ENCODE data around the gene BZW2.

Gene BZW2
- total RNA-seq = 27.7 to 34.0 reads per million in 2 donors

DNA sequence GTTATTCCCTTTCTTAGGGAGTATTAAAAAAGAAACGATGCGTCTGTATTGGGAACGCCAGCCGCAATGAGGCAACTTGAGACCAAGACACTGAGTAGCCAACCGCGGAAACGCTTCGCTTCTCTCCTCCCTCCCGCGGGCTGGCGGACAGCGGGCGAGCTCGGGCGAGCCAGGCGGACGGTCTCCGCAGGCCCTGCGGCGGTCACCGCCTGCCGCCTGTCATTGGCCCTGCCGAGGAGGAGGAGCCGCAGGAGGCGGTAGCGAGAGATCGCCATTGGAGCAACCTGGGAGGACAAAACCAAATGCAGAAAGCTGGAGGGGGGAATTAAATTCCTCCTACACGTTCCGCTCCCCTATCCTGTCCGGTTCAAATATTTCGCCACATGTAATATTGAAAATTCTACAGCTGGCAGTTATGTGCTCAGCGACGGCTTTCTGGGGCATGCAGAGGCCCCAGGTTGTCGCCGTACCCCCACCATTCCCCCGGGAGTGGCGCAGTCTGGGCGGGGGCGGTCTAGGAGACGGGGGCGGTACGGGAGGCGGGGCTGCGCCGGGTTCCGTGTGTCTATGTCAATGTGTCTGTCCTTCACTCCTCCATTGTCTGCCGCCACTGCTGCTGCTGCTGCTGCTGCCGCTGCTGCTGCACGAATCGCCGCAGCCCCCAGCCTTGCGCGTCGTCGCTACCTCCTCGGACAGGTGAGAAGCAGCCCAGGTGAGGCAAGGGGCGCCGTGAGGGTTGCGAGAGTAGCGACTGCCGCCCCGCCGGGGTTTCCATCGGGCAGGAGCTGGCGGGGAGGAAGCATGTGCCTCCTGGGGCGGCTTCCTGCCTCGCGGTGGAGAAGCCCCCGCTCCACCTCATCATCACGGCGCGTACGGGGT, at the start of gene BZW2, which contains the start of gene ANKMY2:
Gene BZW2 (plus strand): TSS at position 589 of the 879 bp plus-strand sequence. CDS start 19,263 bp downstream, outside the sequence.
Gene ANKMY2 (minus strand): TSS at position 162 of the 879 bp plus-strand sequence. CDS start 181 bp downstream, outside the sequence.
- peak; percentile 87 for DNase-seq

DNA sequence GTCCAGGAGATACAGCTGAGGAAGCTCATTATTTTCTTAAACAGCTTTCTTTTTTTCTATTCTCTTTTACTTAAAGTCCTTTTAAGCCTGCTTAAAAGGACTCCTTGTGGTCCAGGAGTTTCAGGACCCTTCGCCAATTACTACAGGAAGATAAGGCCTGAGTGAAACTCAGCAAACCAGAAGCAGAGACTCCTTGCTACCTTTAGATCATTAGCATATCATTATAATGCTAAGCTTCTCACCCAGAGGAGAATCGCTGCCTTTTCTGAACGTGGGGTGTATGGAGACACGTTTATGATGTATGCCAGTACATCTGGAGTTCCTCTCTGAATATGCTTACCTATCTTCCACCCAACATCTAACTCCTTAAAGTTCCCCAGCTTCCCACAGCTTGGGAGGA, 48.0 kb upstream of the BZW2 start:
- no peak for DNase-seq

- no peak for DNase-seq
These were observed 46.1 kb upstream of the BZW2 start for GRCh38 chr7:16599860-16600259.

DNA sequence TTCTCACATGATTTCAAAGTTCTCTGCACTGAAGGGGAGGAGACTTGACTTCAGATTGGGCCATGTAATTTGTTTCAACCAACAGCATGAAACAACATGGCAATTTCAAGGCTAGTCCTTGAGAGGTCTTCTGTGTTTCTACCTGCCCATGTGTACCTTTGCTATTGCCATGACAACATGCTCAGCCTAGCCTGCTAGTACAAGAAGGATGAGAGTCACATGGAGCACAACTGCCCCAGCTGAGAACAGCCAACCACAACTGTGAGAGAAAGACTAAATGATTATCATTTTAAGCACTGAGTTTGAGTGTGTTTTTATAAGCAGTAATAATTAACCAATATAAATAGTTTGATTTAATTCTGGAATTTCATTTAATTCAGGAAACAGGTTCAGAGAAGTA, 42.3 kb upstream of the BZW2 start:
- DNase-seq = no peak

- no peak for DNase-seq
These were observed 41.9 kb upstream of the BZW2 start for GRCh38 chr7:16604054-16604453.

- DNase-seq = no peak
These were observed 39.3 kb upstream of the BZW2 start for GRCh38 chr7:16606704-16607103.

- DNase-seq = no peak
These were observed 36.0 kb upstream of the BZW2 start for GRCh38 chr7:16609842-16610450.

- no peak for DNase-seq
These were observed 34.3 kb upstream of the BZW2 start for GRCh38 chr7:16611711-16612110.

DNA sequence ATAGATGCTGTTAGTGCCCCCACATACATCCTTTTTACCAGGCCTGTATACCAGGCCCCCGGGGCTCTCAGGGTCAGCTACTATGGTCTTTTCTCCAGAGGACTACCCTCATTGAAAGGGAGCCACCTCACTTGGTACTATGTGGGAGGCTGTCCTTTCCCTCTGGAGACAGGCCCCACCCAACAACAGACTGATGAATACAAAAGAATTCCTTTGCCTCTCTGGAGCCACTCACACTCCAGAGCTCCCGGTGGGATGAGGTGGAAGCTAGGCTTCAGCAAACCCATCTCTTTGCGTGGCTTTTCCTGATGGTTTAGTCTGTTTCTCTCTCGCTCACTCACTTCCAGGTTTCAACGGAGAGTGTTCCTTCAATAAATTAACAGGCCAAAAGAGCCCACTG, 30.8 kb upstream of the BZW2 start:
- no peak for DNase-seq

DNA sequence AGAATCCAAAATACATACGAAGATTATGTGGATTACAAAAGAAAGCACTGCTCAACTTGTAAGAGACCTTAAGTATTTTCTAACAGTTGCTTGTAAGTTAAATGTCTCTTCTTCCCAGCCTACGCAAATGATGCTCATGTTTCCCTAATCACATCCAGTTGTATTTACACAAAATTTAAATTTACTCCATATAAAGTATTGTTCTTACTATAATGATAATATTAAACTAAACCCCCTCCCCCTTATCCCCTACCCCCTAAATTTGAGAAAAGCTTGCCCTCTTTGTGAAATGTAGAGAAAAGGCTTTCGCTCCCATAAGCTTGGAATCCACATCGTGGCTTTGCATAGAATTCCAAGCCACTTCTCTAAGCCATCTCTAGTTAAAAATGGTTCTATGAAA, 29.9 kb upstream of the BZW2 start:
- DNase-seq = no peak

- DNase-seq = no peak
These were observed 29.4 kb upstream of the BZW2 start for GRCh38 chr7:16616542-16616941.

GRCh38 chr7:16619979-16620408, 26.0 kb upstream of the BZW2 start:
- DNase-seq = no peak

GRCh38 chr7:16626388-16626787, 19.6 kb upstream of the BZW2 start:
- no peak for DNase-seq

DNA sequence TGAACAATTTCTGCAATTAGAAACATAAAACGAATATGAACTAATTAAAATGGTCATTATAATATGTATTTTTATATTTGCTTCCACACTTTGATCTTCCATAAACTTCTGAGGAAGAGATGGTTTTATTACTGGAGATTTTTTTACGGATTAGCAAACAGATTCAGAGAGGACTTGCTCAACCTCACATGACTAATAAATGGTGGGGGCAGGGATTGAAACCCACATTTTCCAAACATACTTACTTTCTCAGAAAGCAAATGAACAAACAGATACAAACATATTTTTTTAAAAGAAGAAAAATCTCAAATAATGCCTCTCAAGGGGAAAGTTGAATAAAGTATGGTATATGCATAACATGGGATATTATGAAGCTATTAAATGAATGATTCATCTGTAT, 18.7 kb upstream of the BZW2 start:
- DNase-seq = no peak

DNA sequence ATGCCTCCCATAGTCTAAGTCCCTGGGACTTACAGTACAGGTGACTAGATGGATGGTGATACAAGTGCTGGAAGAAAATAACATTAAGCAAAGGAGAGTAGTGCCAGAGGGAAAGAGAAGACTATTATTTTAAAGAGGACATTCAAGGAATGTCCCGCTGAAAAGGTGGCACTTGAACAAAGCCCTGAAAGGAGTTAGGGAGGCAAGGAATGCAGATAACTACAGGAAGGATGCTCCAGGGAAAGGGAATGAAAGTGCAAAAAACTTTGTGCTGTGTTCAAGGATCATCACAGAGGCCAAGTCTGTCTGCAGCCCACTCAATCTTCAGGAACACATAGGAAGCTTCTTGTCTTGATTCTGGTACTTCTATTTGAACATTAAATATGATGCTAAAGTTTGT, 15.3 kb upstream of the BZW2 start:
- no peak for DNase-seq

DNA sequence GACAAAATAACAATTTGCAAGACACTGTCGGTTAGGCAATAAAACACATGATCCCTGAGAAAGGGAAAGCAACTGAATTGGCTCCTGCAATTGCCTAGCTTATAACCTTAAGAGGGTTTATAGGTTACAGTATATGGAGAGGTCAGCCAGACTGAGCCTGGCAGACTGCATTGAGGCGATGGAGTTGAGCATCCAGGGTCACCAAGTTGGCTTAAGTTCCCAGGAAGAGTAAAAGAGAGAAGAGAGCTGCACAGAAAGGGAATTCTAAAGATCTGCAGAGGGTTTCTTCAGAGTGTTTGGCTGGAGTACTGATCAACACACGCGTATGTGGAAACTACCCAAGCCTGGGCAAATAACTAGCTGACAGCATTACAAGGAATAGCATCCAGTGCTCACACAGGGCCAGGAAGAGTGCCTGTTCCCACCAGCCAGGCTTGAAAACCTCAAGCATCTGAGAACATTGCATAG, 11.7 kb upstream of the BZW2 start:
- DNase-seq = no peak

GRCh38 chr7:16636555-16637101, 9.4 kb upstream of the BZW2 start:
- no peak for DNase-seq

- no peak for DNase-seq
These were observed 8.6 kb upstream of the BZW2 start for GRCh38 chr7:16637379-16637778.

DNA sequence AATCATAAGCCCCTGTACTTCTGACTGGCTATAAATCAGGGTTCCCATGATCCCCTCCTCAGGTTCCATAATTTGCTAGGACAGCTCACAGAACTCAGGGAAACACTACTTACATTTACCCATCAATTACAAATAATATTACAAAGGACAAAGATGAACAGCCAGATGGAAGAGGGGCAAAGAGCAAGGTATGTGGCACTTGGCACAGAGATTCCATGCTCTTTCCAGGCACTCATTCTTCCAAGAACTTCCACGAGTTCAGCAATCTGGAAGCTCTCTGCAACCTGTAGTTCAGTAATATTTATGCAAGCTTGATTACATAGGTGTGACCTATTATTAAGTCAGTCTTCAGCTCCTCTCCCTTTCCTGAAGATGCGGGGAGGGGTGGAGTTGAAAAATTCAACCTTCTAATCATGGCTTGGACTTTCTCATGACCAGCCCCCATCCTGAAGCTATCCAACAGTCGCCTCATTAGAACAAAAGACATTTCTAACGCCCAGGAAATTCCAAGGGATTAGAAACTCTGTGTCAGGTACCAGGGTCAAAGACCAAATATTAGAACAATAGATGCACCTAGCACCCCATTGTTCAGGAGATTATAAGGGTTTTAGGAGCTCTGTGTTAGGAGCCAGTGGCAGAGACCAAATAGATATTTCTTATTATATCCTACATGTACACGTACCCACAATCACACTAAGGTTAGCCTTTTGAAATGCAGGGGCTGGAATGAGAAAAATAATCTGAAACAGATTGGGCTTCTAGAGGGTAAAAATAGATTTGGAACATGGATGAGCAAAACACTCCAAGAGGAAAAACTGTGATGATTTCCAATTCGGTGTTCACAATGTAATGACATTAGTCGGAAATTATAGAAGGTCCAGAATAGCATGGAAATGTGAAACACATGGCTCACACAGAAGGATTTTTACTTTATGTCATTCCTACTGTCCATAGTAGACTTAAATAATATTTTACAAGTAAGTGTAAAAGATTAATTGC, 7.4 kb upstream of the BZW2 start:
- no peak for DNase-seq

GRCh38 chr7:16644157-16644556, 1.8 kb upstream of the BZW2 start:
- DNase-seq = no peak

- peak; percentile 22 for DNase-seq
These were observed 1.1 kb upstream of the BZW2 start for GRCh38 chr7:16644636-16645592.

Measured in activated gamma-delta T cell (primary cell).